GM18909 (cell line): ENCODE results near the gene SYNCRIP.
"Not testable (repeated sequence)": the region's sequence is repeated elsewhere in the genome, so short reads cannot be mapped to it uniquely, and the experiment has no call there.

ENCODE experiments used
- ATAC-seq: cut with Tn5 transposase; IDR thresholded peaks from one replicate; pipeline ENCODE4 v1.9.1; 2021; ENCODE audit warnings: mild to moderate bottlenecking; ENCODE audit not compliant: unreplicated experiment, poor library complexity

The SYNCRIP gene

DNA sequence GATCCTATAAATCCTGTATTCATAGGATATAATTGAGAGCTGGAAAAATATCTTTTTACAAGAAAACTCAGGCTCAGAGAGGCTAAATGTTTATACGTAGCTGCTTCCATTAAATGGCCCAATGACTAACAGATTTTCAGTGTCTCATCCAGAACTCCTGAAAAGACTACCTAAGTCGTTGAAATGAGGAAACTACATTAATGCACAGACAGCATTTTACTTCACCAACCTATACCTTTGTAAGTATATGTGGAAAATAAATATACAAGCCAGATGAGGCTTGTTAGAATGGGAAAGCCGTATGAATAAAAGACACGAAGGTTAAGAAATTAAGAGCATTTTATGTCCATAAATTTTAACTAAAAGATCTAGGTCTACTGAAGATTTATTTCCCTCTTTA lies 40.6 kb downstream of the SYNCRIP start:
- ATAC-seq = no peak

- ATAC-seq = no peak
Measured at GRCh38 chr6:85600713-85601313, 41.9 kb downstream of the SYNCRIP start.

- ATAC-seq = peak; percentile 7
Measured at GRCh38 chr6:85594197-85594930, 48.3 kb downstream of the SYNCRIP start.

DNA sequence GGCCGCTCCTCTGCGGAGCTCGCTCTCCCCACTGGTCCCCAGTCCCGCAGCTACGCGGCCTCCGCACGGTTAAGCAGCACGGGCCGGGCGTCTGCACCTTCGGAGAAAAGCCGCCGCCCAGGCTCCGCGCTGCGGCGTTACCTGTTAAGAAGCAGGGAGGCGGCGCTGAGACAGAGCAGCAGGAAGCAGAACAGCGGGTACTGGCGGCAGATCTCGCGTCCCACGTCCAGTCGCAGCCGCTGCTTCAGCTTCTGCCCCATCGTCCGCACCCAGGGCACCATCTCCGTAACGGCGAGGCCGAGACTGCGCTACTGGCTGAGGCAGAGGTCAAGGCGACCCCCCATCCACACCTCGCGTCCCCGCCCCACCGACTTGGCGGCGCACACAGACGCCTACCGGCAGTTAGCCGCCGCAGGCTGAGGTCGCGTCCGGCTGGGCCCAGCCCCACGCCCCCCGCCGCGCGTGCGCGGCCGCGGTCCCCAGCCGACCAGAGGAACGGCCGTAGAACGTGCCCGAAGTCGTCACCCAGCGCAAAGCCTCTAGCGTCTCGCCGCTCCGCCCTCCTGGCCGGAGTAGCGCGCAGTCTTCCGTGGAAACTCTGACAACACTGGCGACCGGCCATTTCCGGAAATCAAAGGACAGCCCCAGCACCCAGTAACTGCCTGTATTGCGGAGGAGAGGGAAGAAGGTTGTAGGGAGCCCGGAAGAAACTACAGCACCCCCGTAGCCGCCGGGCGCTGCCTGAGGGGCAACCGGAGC lies 49.1 kb downstream of the SYNCRIP start, which contains the start of gene SNX14:
Gene SNX14 (minus strand): TSS at position 421 of the 759 bp plus-strand sequence. CDS start 140 bp downstream, at position 281.
- ATAC-seq = peak; percentile 89

GRCh38 chr6:85592033-85592432 lies 50.7 kb downstream of the SYNCRIP start:
- no peak for ATAC-seq

DNA sequence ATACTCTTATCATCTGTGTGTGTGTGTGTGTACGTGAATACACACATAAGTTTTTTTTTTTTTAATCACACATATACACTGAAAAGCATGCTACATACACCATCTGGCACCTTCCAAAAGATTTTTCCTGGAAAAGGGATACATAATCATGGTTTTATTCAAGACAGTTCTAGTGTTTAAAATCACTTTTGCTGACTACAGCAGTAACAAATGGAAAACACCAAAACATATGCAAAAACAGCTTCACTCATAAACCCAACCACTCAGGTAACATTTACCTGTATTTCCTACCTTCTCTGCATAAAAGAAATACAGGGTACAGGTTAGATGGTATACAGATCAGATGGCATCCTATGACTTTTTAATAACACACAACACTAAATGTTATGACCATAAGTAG lies 51.5 kb downstream of the SYNCRIP start:
- ATAC-seq = no peak

DNA sequence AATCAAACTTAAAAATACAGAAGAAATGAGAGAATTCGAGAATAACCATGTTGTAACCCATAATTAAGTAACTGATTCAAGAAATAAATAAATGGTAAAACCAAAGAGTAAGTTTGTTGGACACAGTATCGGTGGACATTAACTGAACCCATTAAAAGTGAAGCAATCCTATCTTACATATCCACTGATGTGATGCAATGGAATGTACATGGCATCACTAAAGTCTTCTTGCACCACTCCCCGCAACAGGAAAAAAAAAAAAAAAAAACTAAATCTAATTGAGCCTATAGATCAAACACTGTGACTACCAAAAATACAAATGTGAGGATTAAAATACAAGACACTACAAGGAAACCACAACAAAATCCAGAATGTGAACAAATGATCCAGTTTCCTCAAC lies 56.9 kb downstream of the SYNCRIP start:
- ATAC-seq = no peak

- ATAC-seq = not testable (repeated sequence)
Measured at GRCh38 chr6:85582832-85583231, 59.9 kb downstream of the SYNCRIP start.

- ATAC-seq = no peak
Measured at GRCh38 chr6:85581572-85581971, 61.1 kb downstream of the SYNCRIP start.

DNA sequence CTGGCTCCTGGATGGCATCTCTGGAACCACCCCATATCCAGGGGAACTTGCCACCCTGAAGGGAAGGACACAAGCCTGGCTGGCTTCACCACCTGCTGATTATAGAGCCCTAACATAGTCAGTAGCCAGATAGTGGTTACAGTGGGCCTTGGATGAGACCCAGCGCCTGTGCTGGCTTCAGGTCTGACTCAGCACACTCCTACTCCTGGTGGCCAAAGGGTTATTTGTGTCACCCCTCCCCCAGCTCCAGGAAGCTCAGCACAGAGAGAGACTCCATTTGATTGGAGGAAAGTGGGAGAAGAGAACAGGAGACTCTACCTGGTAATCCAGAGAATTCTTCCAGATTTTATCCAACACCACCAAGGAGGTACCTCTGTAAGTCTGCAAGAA lies 61.8 kb downstream of the SYNCRIP start:
- ATAC-seq = peak; percentile 84

- peak; percentile 16 for ATAC-seq
Measured at GRCh38 chr6:85580118-85580877, 62.4 kb downstream of the SYNCRIP start.

DNA sequence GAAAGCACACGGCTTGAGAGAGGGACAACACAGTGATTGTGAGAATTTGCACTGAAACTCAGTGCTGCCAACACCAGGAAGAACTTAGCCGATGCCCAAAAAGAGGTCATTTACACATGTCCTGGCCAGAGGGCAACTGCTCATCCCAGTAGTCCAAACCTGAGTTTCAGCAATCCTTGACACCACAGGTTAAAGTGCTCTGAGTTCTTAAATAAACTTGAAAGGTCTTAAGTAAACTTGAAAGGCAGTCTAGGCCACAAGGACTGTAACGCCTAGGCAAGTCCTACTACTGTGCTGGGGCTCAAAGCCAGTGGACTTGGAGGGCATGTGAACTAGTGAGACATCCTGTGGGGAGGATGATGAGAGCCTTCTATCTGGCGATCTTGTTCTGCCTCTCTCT lies 63.1 kb downstream of the SYNCRIP start:
- no peak for ATAC-seq

DNA sequence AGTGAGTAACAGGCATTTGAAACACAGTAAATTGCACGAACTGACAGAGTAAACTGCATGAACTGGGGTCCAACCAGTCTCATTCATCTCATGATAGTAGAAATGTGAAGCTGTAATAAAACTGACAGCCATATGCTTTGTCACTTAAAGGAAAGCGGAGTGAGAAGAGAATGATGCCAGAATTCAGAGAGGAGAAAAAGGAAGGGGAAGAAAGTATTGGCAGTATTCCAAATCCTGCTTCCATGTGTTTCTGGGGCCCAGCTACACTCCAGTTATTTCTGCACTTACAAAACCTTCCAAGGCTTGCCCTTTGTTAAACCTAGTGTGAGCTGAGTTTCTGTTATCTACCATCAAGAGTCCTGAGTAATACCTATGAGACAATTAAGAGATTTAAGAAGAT lies 66.2 kb downstream of the SYNCRIP start:
- ATAC-seq = no peak

- ATAC-seq = peak; percentile 50
Measured at GRCh38 chr6:85574932-85575598, 67.6 kb downstream of the SYNCRIP start.

DNA sequence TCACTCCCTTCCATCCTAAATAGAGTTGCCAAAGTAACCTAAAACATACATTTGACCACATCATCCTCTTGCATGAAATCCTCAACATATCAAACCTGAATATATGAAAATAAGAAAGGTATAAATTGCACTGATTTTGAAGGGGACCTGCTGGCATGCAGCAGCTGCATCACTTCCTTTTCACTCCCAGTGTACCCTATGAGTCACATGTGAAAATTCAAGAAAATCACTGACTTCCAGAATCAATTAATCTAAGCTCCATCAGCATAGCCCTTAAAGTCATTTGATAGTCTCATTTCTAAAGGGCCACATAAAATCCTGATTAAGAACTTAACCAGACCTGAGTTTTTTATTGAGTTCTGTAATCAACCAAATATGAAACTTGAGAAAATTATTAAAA lies 73.4 kb downstream of the SYNCRIP start:
- no peak for ATAC-seq

DNA sequence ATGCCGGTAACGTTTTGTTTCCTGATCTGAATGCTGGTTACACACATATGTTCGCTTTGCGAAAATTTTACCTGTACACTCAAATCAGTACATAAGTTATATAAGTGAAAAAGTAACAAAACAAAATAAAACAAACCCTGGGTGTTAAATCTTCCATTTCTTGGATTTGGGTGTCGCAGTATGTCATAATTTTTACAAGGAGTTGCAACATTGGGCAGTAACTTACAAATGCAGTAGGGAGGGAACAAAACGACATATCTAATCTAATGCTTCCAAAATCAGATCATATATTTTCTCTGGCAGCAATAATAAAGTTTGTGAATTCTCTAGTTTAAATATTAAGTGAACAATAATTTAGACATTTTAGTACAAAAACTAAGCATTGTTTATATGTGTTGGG lies 74.3 kb downstream of the SYNCRIP start:
- ATAC-seq = no peak

GRCh38 chr6:85565736-85566135 lies 77.0 kb downstream of the SYNCRIP start:
- ATAC-seq = no peak

GRCh38 chr6:85564223-85564622 lies 78.5 kb downstream of the SYNCRIP start:
- not testable (repeated sequence) for ATAC-seq
